ENCODE results near the gene GAMT.

The GAMT gene

DNA sequence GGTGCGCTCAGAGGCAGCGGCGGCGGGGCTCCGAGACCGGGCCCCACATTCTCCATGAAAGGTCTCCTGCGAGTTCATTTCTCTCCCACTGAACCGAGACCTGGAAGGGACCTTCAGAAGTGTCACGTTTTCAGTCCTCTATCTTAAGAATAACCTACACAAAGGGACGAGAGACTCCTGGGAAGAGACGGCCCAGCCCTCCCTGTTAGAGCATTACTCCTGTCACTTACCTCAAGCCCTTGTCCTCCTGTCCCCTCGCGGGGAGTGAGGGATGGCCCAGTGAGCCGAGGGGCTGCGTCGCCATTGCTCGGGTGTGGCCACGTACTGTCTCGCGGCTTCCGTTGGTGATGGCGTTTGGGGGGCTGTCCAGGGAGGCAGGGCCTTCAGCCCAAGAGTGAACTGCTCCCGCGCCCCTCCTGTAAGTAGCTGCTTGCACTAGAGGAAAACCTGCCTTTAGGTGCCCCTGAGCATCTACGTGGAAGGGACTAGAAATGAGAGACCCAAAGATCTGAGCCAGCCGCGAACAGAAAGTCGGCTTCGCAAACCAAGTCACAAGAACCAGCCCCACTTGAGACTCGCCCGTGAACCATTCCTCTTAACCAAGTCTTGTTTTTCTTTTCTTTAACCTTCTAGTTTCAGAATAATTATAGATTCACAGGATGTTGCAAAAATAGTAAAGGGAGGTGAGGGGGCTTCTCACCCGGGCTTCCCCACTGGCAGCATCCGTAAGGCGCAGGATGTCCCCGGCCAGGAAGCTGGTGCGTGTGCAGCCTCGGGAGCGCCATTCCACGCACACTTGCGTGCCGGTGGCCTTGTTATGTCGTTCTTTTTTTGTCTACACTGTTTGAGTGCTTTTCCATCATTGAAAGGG, 38.7 kb downstream of the GAMT start:
- DNase-seq, result no peak

DNA sequence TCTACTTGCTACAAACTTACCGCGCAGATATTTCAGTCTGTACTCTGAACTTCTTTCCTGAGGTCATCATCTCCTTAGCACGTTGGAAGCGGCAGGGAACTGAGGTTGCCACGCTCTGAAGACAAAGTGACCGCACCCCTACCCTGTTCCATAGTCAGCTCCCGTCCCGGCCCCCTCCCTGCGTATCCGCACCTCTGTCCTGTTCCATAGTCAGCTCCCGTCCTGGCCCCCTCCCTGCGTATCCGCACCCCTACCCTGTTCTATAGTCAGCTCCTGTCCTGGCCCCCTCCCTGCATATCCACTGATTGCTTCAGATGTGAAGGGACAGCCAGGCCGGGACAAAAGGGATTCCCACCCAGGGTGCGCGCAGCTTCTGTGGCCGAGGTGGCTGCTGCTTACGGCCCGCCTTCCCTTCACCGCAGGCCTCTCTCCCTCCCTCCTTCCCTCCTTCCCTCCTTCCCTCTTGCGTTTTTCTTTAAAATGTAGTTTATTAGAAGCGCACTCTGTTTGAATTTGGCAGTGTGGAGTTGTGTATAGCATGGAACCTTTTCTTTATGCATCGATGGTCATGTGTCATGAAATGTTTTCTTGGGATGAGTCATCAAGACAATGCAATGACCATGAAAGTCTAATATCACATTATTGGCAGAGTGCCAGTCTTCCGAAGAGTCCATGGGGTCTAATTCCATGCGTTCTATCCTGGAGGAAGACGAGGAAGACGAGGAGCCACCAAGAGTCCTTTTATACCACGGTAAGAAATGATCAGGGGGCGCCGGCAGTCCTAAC, 39.5 kb downstream of the GAMT start:
- no peak for DNase-seq

DNA sequence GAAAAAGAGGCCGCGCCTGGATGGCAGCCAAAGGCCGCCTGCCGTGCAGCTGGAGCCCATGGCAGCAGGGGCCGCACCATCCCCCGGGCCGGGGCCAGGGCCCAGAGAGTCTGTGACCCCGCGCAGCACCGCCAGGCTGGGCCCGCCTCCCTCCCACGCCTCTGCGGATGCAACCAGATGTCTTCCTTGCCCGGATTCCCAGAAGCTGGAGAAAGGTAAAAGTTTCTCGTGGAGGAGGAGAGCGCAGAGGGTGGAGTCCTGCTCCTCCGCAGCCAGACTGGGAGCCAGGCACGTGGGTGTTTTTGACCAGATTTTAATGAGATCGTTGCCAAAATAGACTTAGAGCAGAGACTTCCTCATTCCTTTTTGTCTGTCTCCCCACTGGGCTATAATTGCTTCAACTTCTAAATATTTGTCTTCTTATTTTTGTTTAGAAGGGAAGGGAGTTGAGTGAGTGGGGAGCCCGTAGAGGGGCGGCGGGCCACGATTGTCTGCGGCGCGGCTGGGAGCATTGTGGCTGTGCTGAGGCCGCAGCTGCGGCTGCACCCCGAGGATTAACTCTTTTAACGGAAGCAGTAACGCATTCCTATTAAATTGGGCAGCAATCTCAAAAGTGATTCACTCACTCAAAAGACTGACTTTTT, 40.4 kb downstream of the GAMT start:
- DNase-seq, result no peak

DNA sequence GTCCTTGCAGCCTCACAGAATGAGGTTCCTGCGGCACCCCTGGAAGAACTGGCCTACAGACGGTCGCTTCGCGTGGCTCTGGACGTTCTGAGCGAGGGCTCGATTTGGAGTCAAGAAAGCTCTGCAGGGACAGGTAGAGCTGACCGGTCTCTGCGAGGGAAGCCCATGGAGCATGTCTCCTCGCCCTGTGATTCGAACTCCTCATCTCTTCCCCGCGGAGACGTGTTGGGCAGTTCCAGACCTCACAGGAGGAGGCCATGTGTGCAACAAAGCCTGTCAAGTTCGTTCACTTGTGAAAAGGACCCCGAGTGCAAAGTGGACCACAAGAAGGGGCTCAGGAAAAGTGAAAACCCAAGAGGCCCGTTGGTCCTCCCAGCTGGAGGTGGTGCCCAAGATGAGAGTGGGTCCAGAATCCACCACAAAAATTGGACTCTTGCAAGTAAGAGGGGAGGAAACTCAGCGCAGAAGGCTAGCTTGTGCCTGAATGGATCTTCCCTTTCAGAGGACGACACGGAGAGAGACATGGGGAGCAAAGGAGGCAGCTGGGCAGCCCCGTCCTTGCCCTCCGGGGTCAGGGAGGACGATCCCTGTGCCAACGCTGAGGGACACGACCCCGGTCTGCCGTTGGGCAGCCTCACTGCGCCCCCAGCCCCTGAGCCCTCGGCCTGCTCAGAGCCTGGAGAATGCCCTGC, 41.1 kb downstream of the GAMT start:
- no peak for DNase-seq

DNA sequence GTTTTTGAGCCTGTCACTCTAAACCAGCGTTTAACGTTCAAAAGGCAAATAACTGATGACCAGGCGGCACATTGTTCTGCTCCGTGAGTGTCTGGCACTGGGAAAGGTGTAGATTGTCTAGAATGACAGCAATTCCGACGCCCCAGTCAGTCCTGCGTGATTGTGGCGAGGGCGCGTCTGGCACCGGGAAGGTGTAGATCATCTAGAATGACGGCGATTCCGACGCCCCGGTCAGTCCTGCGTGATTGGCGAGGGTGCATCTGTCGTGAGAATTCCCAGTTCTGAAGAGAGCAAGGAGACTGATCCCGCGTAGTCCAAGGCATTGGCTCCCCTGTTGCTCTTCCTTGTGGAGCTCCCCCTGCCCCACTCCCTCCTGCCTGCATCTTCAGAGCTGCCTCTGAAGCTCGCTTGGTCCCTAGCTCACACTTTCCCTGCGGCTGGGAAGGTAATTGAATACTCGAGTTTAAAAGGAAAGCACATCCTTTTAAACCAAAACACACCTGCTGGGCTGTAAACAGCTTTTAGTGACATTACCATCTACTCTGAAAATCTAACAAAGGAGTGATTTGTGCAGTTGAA, 43.7 kb downstream of the GAMT start:
- DNase-seq, result no peak

DNA sequence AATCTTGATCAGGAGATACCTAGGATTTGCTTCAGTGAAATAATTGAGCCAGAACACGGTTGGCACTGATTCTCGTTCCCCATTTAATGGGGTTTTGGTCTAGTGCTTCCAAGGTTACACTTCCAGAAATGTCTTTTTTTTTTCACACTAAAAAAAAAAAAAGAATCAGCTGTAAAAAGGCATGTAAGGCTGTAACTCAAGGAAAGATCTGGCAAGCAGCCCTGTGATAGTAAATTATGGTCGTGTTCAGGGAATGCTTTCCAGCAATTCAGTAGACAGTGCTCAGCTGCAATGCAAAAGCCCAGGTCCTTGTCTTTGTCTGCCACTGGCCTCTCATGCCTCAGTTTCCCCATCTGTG, 44.9 kb downstream of the GAMT start:
- no peak for DNase-seq

DNA sequence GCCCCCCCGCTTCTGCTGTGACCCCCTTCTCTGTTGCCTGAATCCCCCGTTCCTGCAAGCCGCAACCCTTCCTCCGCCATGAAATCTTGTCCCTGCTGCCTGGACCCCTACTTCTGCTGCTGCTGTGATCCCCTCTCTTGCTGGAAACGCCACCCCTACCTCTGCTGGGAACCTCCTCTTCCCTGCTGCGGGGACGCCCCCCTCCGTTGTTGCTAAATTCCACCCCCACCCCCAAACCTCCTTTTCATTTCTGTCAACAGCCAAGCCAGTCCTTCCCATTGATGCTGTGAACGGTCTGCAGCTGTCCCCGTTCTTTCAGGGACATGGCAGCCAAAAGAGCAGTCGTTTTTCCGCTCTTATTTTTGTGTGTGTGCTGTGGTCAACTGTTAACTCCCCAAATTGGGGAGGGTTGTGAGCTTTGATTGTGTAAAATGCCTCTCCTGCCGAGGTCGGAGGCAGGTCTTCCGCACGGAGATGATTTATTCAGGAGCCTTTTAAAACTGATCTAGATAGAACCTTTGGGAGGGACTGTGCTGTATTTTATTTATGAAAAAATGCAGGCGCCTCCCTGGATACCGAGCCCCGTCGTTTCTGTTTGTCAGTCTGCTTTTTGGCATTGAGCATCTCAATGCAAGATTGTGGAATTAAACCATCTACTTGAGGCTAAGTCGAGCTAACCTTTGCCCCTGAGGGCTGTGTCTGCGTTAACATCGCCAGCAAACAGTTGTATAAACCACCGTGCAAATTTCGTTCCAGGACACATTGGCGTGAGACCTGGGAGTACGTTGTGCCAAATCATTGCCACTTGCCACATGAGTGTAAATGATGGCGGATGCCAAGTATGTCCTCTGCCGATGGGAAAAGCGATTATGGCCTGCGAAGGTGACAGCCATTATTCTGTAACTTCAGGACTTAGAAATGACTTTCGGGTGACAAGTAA, 45.5 kb downstream of the GAMT start:
- DNase-seq, result peak; percentile 18

DNA sequence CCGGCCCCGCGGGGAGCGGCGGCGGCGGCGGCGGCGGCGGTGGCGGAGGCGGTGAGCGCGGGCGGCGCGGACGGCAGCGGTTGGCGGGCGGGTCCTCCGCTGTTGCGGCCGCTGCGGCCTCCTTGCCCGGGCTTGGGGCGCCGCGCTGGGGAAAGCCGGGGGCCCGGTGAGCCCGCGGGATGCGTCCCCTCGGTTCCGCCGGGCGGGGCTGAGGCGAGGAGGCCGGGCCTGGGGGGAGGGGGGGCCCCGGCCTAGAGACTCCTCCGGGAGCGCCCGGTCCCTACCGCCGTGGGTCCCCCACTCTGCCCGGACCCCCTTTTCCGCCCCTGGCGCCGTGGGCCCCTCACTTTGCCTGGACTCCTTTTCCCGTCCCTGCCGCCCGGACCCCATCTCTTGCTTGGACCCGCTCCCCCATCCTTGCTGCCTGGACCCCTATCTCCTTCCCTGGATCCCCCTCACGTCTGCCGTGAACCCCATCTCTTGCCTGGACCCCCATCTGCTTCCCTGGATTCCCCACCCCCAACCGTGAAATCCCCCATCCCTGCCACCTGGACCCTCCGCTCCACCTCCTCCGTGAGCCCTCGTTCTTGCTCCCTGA, 46.3 kb downstream of the GAMT start:
- no peak for DNase-seq

DNA sequence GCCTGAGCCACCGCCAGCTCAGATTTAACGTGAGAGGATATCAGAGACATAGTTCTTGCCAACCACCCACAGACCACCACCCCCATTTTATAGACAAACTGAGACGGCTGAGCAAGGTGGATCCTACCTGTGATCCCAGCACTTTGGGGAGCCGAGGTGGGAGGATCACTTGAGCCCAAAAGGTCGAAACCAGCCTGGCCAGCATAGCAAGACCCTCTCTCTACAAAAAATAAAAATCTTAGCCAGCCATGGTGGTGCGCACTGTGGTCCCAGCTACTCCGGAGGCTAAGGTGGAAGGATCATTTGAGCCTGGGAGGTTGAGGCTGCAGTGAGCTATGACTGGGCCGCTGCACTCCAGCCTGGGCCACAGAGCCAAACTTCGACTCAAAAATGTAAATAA, 48.2 kb downstream of the GAMT start:
- no peak for DNase-seq

DNA sequence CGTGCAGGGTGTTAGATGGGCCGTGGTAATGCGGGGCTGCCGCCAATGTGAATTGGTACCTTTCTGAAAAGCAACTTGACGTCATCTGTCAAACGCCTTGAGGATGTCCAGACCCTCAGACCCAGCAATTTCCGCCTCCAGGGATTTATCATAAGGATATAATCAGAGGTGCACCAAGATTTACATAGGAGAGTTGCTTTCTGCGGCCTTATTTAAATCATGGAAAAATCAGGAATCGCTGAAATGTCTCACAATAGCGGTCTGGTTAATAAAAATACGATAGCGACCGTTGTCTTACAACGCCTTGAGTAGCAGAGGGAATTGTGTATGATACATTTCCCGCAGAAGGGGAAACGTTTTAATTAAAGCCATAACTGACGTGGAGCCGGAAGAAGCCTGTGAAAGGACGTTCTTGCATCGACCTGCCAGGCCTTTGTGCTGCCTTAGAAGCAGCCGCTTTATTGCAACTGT, 49.9 kb downstream of the GAMT start:
- DNase-seq, result no peak

DNA sequence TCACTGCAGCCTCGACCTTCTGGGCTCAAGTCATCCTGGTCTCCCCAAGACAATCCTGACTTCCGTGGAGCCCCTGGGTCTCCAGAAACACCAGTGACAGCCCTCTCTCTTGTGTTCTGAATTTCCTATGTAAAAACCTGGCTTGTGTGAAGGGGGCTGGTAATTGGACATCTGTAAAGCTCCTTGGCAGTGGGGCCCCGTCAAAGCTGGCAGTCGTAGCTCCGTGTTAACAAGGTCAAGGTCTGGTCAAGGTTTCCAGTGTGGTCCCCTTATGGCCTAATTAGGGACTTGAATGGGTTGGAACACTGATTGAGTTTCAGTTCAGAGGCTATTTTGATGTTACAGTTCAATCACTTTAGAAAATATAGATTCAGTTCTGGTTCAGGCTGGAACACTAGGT, 50.5 kb downstream of the GAMT start:
- DNase-seq, result no peak

DNA sequence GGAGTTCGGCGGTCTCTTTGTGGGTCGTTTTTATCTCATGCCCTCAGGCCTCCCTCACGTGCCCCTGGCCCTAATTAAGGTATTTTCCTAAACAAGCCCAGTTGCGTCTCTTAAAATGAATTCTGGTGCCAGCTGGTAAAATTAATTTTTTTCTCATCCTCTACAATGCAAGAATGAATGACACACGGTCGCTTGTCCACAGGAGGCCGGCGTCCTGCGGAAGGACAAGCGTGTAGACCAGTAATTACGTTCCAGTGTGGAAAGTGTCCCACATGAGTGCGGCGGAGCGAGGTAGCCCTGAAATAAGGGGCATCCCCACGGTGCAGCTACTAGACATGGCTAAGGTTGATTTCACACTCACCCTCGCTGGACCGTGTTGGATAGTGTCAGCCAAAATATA, 52.1 kb downstream of the GAMT start:
- DNase-seq, result no peak

All from activated CD4-positive, alpha-beta T cell treated with anti-CD3 and anti-CD28 coated beads, Interleukin-2, Interleukin-6, amounts not matched to agents 100 ng/mL and 50 ng/mL, durations not matched to agents 16 hours and 8 hours (primary cell).